HG02938 (cell line): ENCODE measurements around the gene SOX2.

ENCODE experiments used
- ATAC-seq: cut with Tn5 transposase; IDR thresholded peaks from one replicate; pipeline ENCODE4 v1.9.1; 2021; ENCODE audit warnings: mild to moderate bottlenecking, moderate library complexity; ENCODE audit not compliant: unreplicated experiment

SOX2 gene

DNA sequence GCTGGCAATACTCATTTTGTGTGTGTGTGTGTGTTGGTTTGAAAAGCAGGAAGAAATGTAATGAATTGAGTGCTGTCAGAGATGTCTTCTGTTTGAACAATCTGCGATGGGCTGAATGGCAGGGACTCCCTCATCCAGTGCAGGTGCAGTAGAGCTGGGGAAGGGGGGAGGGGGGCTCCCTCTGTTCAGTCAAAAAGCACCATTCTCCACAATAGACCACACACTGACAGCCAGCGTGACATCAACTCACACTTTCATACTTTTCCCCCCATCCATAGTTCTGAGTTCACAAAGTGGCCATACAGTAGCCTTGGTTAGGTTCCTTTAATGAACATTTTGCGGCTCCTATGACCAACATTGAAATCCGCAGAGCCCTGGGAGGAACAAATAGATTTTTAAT lies 10.4 kb downstream of the SOX2 start:
- ATAC-seq: no peak

DNA sequence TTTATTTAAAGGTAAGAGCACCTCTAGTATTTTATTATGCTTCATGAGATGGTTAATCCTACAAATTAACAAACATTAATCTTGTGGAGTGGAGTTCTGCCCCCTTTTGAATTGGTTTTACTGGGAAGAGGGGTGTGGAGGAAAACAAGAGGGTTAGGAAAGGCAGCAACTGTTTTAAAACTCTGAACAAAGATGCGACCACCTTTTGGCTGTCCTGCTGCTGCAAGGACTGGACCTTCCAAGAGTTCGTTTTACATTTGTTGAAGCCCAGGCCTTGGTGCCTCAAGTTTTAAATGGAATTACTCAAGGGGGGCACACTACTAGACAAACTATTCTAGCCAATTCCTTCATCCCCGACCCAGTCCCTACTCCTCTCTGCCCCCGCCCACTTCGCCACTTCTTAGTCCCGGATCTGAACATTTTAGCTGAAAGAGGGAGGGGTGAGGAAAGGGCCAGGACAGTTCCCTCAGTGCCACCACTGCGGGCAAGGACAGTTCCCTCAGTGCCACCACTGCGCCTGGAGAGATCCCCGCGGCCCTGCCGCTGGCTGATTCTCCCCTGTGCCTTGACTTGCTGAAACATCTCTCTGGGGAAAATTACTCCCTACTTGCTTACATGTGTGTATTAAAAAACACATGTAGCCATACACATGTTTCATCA lies 11.2 kb downstream of the SOX2 start:
- ATAC-seq: no peak

DNA sequence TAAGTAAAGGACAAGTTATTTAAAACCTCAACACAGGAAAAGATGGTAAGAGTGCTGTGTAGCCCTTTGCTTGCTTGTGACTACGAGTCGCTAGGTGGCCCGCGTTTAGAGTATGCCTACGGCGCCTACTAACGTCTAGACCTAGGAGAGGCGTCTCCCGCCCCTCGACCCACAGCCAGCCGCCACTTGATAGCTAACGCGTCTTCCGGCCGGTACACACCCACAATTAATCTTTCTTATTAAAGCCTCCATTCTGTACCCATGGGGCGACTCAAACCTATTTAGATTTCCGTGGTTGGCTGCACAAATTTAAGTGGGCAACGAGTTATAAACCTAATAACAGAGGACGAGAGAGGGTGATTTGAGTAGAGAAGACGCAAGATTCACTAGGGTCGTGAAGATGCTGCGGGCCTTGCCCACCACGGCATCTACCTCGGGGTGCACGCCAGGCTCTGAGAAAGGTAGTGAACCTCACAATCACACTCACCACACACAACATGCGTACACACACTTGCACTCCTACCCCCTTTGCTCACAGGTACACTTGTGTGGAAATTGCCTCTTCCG lies 12.0 kb downstream of the SOX2 start:
- no peak for ATAC-seq

DNA sequence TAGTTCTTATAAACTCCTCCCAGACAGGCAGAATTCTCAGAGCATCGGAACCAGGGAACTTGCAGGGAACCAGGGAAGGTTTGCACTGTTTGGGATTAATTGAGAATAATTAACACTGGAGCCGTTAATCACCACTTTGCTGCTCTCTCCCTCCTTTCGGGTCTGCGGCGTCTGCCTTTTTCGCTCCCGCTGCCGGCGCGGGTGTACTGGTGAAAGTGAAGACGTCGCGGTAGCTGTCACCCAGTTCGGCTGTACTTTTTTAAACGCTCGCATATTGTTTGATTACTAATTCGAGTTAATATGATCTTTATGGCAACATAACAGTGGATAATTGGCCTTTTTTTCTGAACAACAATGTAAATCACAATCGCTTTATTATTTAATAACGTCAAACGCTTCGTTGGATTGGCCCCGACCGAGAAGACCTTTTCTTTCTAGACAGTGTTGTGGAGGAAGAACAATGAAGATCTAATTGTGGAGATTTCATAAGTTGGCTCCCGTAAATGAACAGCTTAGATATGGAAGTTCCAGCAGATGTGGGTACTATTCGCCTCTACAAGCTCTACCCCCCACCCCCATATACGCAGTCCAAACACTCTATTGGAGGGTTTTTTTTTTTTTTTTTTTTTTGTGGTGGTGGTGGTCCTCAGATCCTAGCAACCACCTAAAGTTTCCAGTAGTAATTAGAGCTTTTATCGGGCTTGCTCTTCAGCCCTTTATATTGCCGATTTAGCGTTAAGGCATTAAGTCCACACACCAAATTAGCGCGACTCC lies 12.7 kb downstream of the SOX2 start:
- no peak for ATAC-seq

DNA sequence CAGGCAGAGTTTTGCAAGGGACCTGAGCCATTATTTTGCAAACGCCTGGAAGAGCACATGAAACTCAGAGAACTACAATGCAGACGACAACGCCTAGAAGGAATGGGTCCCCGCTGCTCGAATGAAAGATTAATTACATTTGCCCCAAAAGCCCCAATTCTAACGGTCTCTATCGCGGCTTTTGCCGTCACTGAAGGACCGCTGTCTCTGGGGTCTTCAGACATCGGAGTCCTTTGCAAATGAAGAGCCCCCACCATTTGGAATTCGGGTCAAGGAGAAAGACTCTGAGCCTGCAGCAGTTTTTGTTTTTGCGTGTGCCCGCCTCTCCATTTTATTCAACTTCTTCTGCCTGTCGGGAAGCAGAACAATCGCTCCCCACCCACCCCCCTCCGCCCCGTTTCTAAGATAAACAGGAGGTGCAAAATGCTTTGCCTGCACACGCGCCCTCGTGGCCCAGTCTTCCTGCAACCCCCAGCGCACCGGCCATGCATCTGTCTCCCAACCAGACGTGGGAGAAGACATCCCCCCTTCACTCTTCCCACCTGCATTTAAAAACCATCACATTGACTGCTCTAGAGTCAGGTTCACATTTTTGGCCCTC lies 13.5 kb downstream of the SOX2 start:
- no peak for ATAC-seq

DNA sequence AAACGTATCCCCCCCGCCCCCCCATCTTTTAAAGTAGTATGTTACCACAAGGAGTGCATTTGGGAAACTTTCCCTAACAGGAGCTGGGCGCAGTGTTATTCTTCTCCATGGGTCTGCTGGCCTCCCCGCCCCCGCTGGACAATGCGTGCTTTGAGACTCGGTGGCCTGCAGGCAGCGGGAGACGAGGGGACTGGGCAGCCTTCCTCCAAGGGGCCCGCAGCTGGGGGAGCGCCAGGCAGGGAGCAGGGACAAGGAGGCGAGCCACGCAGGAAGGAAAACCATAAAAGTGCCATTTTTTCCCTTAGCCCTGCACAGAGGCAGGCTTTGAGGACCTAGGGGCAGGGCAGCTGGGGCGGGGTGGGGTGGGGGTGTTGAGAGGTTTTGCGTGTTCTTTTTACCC lies 14.1 kb downstream of the SOX2 start:
- ATAC-seq: no peak

DNA sequence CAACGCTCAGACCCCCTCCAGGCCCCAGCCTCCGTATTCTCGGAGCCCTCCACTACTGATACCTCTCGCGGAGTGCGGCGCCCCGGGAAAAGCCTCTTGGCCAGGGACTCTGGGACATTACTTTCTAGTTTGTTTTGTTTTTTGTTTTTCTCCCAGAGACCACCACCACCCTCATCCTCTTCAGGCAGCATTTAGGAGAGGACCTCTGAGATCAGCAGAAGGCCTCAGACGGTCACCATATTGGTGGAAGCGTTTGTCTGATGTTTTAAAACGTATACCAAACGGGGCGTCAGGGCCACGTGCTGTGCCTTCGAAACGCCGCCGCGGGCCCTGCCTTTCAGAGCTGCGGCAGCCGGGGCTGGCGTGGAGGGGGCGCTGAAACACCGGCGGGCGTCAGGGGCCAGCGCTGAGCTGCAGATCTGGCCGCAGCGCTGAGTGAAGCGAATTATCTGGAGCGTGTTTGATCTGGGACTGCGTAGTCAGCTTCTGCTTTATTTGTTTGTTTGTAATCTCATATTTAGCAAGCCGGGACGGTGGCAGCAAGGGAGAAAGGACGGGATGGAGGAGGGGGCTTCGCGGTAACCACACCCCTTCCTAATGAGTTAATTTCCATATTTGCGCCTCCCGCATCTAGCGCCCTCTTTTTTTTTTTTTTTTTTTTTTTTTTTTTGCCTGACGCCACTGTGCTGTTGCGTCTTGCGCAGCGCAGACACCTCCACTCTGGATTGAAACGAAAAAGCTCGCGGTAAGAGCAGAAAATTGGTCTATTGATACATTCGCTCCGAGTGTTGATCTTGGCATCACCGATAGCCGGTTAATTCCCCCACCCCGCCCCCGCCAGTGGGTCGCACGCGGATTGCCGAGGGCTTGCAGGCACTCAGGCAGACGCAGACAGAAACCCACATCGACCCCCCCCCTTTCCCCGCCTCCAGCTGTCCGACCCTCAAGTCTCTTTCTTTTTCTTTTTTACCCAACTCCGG lies 14.9 kb downstream of the SOX2 start:
- no peak for ATAC-seq

DNA sequence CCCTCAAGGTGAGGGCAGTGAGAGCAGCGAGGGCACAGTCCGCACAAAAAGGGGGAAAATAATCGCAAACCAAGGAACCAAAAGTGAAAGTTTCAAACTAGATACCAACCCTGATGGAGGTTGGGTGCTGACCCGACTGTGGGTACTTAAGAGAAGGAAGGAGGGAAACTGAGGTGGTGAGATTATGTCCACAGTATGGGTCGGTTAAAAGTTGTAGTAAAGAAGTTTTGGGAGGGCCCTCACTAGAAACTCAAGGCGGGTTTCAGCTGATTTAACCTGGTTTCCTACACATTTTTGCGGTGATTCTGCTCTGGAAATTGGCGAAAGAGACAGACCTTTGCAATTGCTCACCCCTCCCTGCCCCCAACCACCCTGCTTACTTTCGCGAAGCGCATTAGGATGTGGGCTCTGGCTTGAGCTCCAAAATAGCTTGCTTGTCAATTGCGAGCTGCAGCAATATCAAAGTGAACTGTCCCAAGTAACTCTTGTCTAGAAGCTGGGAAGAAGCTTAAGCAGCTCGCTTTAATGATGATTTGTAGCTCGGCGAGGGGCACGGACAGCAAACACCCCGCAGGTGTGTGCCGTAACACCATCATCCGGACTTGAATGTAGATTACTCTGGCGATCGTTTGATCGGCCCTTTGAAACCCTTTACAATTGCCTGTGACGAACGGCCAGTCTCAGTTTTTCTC lies 15.8 kb downstream of the SOX2 start:
- ATAC-seq: no peak

DNA sequence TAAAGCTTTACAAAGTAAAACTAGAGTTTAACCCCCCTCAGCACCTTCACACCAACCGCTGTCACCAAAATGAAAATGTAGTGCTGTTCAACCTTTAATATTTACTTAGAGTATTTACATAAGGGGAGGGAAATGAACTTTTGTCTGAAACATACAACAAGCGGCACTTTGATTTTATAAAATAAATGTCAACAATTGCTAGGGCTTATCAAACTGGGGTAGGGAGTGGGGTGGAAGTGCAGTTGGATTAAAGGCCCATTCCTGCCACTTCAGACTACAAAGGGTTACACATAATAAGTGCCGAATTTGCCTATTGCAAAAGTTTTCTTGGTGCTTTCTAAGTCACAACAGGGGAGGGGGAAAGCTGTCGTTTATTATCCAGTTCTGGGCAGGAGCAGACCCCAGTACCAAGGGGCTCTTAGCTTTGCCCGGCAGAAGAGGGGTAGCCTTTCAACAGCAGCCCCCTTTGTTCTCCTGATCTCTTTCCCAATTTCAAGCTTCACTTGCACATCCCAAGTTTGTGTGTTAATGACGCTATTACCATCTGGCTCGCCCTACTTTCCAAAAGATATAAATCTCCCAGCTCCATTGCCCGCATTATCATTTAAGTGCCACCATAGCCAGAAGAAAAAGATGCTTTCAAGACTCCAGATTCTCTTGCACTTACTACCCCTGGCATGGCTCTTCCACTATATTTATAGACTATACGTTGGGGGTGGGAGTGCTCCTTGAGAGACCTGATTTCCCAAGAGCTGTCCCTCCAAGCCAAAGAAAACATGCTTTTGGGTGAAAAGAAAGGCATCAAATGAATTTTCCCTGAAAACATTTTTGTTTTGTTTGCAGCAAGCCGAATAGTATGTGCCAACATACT lies 17.0 kb downstream of the SOX2 start:
- ATAC-seq: no peak

DNA sequence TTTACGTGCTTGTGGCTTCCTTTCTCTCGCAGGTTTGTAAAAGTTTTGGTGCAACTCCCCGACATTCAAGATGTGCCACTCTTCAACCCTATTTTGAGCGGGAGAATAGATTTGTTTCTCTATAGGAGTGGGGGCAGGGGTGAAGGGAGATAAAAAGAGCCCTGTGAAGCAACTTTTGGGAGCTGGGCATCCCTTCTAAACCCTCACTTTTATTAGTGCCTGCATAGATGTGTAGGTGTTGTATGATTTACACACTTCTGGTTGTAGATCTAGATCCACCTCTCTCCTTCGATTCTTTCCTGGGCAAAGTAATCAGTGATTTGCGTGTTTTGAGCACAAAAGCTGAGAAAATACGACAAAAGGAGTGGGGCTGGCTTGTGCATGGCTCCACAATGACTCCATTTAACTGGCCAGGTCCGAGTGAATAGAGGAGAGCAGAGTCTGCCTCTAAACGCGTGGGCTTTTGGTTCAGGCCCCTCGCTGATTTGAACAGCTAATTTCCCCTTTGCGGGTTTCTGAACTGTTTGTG lies 17.7 kb downstream of the SOX2 start:
- ATAC-seq: no peak

DNA sequence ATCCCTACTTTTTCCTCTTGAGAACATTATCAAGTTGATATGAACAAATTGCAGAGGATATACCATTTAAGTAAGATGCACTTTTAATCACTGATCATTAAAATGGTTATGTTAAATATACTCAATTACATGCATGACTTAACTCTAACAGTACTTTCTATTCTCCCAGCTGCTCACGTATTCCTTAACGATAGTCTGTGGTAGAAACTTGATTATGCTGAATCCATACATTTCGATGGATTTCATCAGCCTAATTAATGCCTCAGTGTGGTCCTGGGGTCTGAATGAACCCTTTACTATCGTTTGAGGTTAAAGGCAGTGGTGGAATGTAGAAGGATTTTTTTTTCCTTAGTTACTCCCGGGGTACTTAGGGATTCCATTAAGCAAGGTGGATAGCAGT lies 18.6 kb downstream of the SOX2 start:
- ATAC-seq: no peak

DNA sequence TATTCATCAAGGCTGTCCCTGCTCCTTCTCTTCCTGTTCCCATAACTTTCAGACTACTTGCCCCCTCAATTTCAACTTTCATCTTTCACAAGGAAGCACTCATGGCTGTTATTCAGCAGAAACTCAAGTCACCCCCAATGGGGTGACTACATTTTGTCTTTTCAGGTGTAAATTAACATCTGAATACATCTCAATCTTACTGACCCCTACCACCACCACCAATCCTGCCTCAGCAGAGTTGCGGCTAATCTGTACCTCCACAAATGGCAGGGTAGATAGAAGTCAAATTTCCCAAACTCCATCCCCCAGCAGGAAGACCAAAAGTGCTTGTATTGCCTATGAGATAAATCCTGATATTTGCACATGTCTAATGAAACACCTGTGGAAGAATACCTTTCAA lies 19.2 kb downstream of the SOX2 start:
- ATAC-seq: no peak

DNA sequence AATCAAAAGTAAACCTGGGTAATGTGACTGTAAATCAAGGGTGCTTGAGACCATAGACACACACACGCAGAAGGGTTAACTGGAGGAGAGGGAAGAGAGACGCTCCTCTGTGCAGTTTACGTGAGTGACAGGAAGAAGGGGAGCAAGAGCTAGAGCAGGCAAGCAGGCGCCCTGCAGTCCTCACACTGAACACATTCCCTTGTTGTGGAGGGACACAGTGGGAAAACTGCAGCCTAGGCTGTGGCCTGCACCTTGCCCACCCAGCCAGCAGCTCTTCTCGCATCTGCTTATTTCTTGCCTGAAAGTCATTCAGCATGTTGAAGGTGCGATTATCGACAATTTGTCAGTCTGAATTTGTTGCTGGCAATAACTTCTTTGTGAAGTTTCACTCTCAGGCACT lies 24.2 kb downstream of the SOX2 start:
- no peak for ATAC-seq

DNA sequence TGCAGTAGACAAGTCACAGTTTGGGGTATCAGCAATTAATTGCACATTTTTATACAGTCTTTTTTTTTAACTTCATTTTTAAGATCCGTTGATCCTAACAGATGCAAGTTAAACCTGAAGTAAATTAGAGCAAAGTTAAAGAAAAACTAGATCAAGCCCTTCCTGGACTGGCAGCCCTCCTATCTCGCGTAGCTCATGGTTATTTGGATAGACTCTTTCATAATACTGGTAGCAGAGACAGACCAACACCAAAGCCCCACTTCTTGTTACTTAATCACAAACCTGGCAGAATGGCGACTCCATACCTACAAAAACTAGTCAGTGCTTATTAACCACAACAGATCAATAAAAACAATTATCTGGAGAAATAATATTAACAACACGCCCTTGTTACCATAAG lies 26.8 kb downstream of the SOX2 start:
- ATAC-seq: no peak

DNA sequence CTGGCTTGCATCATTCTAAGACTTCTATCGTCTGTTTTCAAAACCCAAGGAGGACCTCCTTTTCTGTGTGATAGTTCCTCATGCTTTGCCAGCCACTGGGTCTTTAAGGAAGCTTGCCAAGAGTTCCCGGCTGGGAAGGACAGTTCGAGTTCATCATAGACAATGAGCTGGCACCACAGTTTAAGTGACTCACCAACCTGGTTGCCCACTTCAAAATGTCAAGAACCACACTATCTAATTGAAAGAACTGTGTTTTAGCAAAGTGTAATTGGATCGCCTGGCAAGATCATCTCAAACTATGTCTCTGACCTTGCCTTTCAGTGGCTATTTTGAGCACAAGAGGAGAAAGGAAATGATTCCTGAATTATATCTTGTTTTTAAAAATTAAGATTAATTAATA lies 27.9 kb downstream of the SOX2 start:
- ATAC-seq: no peak

DNA sequence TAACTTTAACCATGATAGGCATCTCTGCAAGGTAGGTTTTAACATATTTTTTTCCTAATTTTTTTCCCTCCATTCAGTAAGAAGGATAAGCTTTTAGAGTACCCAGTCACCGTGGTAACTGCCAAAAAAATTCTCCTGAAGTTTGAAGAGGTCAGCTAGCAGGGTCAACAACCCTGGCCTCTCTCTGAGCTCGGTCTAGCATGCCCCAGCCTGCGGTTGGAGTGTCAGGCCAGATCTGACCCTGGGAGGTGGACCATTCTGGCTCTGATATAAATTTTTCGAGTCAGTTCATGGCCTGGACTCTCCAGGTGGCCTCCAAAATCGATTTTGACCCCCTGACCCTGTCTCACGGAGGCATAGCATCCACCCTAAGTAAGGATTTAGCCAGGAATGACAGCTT lies 29.7 kb downstream of the SOX2 start:
- ATAC-seq: no peak

DNA sequence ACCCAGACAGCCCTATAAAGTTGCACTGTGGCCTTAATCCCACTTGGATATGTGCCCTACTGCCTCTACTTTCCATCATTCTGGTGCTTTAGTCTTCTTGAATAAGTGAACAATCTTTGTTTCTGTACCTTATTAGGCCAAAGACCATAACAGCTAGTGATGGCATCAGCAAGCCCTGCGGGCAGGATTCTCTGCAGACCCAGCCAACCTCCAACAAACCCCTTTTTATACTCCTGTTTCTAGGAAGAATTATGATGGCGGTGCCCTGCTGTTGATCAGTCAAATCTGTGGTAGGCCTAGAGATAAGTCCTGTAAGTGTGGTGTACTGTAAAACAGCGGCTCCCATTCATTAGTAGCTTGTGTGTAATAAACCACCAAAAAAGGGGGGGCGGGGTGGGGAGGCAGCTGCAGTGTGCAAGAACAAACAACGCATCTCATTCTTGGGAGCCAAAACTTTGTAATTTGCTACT lies 40.5 kb downstream of the SOX2 start:
- no peak for ATAC-seq

DNA sequence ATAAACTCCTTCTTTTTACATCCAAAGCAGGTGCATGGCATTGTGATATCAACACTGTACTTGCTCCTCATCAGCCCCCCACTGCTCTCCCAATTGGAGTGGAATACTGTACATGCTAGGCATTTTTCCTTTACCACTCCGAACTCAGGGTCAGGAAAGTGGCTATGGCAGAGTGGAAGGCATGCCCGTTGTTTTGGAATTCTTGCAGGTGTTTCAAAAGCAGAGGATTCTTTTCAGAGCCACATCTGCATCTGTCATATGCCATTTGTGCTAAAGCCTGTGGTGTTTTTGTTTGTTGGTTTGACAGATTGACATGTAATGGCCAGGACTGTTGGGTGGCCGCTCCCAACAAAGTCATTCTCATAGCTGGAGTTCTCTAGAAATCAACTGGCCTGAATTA lies 41.7 kb downstream of the SOX2 start:
- ATAC-seq: no peak

DNA sequence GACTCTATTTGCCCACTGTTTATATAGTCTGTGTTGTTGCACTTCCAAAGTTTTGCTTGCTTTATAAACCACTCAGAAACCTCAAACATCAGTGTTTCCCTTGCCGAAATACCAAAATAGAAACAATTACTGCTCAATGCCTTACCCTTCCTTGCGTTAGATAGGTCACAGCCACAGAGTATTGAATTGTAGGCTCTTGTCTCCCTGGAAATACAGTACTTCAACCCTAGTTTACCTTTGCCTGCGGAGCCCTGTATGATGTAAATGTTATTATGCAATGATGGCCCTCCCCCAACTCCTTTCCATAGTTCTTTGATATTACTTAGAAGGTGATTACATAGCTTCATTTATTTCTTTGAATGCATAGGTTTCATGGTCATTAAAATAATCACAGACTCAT lies 44.2 kb downstream of the SOX2 start:
- no peak for ATAC-seq
